ENCODE data around the gene HOXB6.

DNA sequence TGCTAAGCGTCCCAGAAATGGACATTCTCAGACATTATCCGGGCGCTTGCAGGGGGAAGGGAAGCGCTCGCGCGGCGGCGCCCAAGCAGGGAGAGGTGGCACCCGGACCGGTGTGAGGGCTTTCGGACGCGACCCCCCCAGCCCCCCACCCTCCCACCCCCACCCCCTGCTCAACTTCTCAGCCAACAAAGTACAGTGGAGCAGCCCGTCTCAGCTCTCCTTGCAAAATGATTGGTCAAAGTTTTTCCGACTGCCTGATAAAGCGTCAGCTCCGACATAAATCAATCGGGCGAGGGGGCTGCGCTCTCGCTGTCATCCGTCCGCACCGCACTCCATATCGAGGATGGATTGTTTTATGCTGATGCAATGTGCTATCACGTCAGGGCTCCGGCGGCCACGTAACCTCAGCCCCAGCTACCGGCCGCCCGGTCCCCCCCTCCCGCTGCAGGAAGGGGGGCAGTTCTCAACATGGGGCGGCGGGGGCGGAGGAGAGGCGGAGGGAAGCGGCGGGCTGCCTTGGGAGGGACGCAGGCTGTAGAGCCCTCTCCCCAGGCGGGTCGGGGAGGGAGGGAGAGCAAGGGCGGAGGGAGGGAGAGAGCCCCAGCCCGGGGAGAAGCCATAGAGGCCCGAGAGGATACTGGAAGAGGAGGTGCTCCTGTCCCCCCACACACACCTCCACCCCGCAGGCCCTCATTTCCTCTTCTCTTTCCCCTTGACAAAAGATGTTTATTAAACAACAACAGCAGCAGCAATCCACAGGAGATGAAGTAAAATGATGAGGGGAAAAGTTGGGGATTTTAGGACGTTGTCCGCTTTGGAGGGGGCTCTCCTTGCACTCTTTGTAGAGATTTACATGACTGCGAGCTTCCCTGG, 21.7 kb upstream of the HOXB6 start, which contains the start of gene HOXB9:
- TF ChIP-seq CTCF (IDR thresholded peaks at IDR 0.05) (no peak), POLR2A (IDR thresholded peaks at IDR 0.05) (no peak)

All from lower leg skin (tissue), 3 donors.